GM23338 (cell line): ENCODE measurements around the gene SOD3. TPM values are rescaled to one million over a fixed set of nuclear protein-coding genes. Genes with fewer than 3 reads are reported as not detected.

ENCODE experiments used
- ATAC-seq: fragments of 200-7000 bp; cut with Tn5 transposase; 3 replicates; pipeline ENCODE4 v1.9.1; 2020
- DNase-seq: peaks from one replicate; pipeline ENCODE4 v3.0.0-alpha.2; 2015; ENCODE audit warnings: low spot score
- H2AFZ ChIP-seq: fragments of 200-600 bp; sonication (generic); 2 replicates; pipeline ENCODE4 v1.8.0; 2016; ENCODE audit warnings: antibody characterized with exemption, mild to moderate bottlenecking, moderate library complexity
- H3F3A ChIP-seq: fragments of 200-600 bp; sonication (generic); replicated peaks from 2 replicates; pipeline ENCODE4 v1.8.0; 2017; ENCODE audit warnings: antibody characterized with exemption, mixed run types, low read depth
- H3K27ac ChIP-seq: fragments of 200-600 bp; sonication (generic); 2 replicates; pipeline ENCODE4 v1.6.1; 2016; ENCODE audit warnings: low read depth
- H3K27me3 ChIP-seq: fragments of 200-600 bp; sonication (generic); 2 replicates; pipeline ENCODE4 v1.8.0; 2016; ENCODE audit warnings: mild to moderate bottlenecking, mixed run types, moderate library complexity; ENCODE audit not compliant: insufficient read depth
- H3K36me3 ChIP-seq: fragments of 200-600 bp; sonication (generic); 2 replicates; pipeline ENCODE4 v1.8.0; 2016; ENCODE audit warnings: mild to moderate bottlenecking; ENCODE audit not compliant: insufficient read depth
- H3K4me1 ChIP-seq: fragments of 200-600 bp; sonication (generic); 2 replicates; pipeline ENCODE4 v1.8.0; 2016; ENCODE audit warnings: mild to moderate bottlenecking, moderate library complexity; ENCODE audit not compliant: insufficient read depth
- H3K4me2 ChIP-seq: fragments of 200-600 bp; sonication (generic); 2 replicates; pipeline ENCODE4 v1.7.1; 2017; ENCODE audit warnings: mixed run types
- H3K4me3 ChIP-seq: fragments of 200-600 bp; sonication (generic); 2 replicates; pipeline ENCODE4 v1.6.1; 2016; ENCODE audit warnings: mixed run types
- H3K79me2 ChIP-seq: fragments of 200-600 bp; sonication (generic); replicated peaks from 2 replicates; pipeline ENCODE4 v1.8.0; 2017; ENCODE audit warnings: mild to moderate bottlenecking; ENCODE audit not compliant: insufficient read depth
- H3K9me2 ChIP-seq: fragments of 200-600 bp; sonication (generic); 2 replicates; pipeline ENCODE4 v1.8.0; 2017; ENCODE audit not compliant: insufficient read depth
- H4K20me1 ChIP-seq: fragments of 200-600 bp; sonication (generic); replicated peaks from 2 replicates; pipeline ENCODE4 v1.8.0; 2017; ENCODE audit warnings: mild to moderate bottlenecking; ENCODE audit not compliant: insufficient read depth
- H3K27ac Mint-ChIP-seq: 2 replicates; pipeline ENCODE4 v1.8.0; 2020; ENCODE audit warnings: inconsistent platforms, mild to moderate bottlenecking, moderate library complexity, mixed read lengths
- H3K27me3 Mint-ChIP-seq: 3 replicates; pipeline ENCODE4 v1.8.0; 2022; ENCODE audit warnings: low read depth, mild to moderate bottlenecking, moderate library complexity, mixed read lengths, inconsistent platforms; ENCODE audit not compliant: insufficient read depth, poor library complexity
- H3K36me3 Mint-ChIP-seq: 3 replicates; pipeline ENCODE4 v1.8.0; 2021; ENCODE audit warnings: low read depth, mild to moderate bottlenecking, inconsistent platforms, moderate library complexity, mixed read lengths
- H3K4me1 Mint-ChIP-seq: 3 replicates; pipeline ENCODE4 v1.8.0; 2020; ENCODE audit warnings: mild to moderate bottlenecking, inconsistent platforms, mixed read lengths
- H3K4me3 Mint-ChIP-seq: 3 replicates; pipeline ENCODE4 v1.8.0; 2021; ENCODE audit warnings: moderate library complexity, mild to moderate bottlenecking, inconsistent platforms, mixed read lengths
- H3K9me3 Mint-ChIP-seq: 3 replicates; pipeline ENCODE4 v1.8.0; 2020; ENCODE audit warnings: moderate library complexity, mild to moderate bottlenecking, inconsistent platforms, mixed read lengths
- CREB1 ChIP-seq: fragments of 250-450 bp; sonication (Bioruptor Pico); IDR thresholded peaks from 2 replicates; pipeline ENCODE4 v1.5.0; 2020; ENCODE audit warnings: low read depth, mild to moderate bottlenecking, moderate library complexity
- EZH2 ChIP-seq: fragments of 200-600 bp; sonication (generic); IDR thresholded peaks from one replicate; pipeline ENCODE4 v1.8.0; 2017; ENCODE audit warnings: antibody characterized with exemption, mild to moderate bottlenecking, low read depth; ENCODE audit not compliant: unreplicated experiment
- EZH2phosphoT487 ChIP-seq: fragments of 200-600 bp; sonication (generic); IDR thresholded peaks from one replicate; pipeline ENCODE4 v1.8.1; 2018; ENCODE audit warnings: antibody characterized with exemption; ENCODE audit not compliant: unreplicated experiment
- JUNB ChIP-seq: IDR thresholded peaks from one replicate; pipeline ENCODE4 v1.6.1; 2016; ENCODE audit warnings: antibody characterized with exemption; ENCODE audit not compliant: unreplicated experiment
- NANOG ChIP-seq: IDR thresholded peaks from 2 replicates; pipeline ENCODE4 v1.6.1; 2016; ENCODE audit warnings: antibody characterized with exemption, borderline replicate concordance
- POLR2AphosphoS5 ChIP-seq: IDR thresholded peaks from 2 replicates; pipeline ENCODE4 v1.6.1; 2016; ENCODE audit warnings: antibody characterized with exemption, low read depth
- STAT1 ChIP-seq: IDR thresholded peaks from one replicate; pipeline ENCODE4 v1.6.1; 2016; ENCODE audit warnings: antibody characterized with exemption; ENCODE audit not compliant: unreplicated experiment
- ZNF331 ChIP-seq: fragments of 250-450 bp; sonication (Bioruptor Pico); IDR thresholded peaks from 2 replicates; pipeline ENCODE4 v1.5.0; 2020; ENCODE audit warnings: low read depth, mild to moderate bottlenecking, moderate library complexity
- polyA plus RNA-seq: library from polyadenylated mRNA; unstranded; fragments of >200 nt; fragmentation: Nextera tagmentation; extraction: Ambion mirVana; gene quantifications from 2 replicates; pipeline ENCODE4 v1.2.1, GENCODE V29; 2016
- total RNA-seq: library from RNA; depleted of rRNA; stranded (reverse); fragments of >200 nt; shearing (Covaris generic); gene quantifications from 2 replicates; pipeline ENCODE4 v1.2.3, GENCODE V29; 2014
- TF ChIP-seq, protein P1 (sequence below): fragments of 250-450 bp; sonication (Bioruptor Pico); IDR thresholded peaks from 2 replicates; pipeline ENCODE4 v1.5.0; 2020; ENCODE audit warnings: mild to moderate bottlenecking, moderate library complexity
- TF ChIP-seq, protein P2 (sequence below): IDR thresholded peaks from 2 replicates; pipeline ENCODE4 v1.6.1; 2016; ENCODE audit warnings: antibody characterized with exemption
- TF ChIP-seq, protein P3 (sequence below), 2 experiments: fragments of 200-600 bp in 1 of 2; sonication (generic) in 1 of 2; conservative IDR thresholded peaks; 2 replicates each; pipeline versions ENCODE4 v1.5.1 to v1.6.1; 2016 to 2017; ENCODE audit warnings: antibody characterized with exemption in 2 of 2, low read depth in 2 of 2, mild to moderate bottlenecking in 2 of 2, moderate library complexity in 1 of 2

SOD3 gene
- total and polyA plus RNA-seq, 2 experiments from 2014 or later = 7.5 to 11.8 TPM

DNA sequence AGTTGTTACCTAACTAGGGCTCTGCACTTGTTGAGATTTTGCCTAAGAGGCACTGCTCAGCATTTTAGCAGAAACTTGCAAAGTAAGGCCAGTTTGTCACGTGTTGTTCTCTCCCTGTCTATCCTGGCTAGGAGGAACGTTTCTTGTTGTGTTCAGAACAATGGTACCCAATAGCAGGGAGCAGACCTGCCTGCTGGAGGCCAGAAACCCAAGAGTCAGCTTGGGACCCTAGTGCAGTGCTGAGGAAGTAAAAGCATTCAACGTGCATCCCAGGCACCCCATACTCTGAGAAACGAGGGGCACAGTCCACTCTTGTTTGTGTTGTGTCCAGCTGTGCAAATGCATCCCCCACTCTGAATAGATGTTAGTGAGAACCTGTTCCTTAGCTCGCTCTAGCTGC, 42.4 kb downstream of the SOD3 start (continued):
- TF ChIP-seq, protein P1, sequence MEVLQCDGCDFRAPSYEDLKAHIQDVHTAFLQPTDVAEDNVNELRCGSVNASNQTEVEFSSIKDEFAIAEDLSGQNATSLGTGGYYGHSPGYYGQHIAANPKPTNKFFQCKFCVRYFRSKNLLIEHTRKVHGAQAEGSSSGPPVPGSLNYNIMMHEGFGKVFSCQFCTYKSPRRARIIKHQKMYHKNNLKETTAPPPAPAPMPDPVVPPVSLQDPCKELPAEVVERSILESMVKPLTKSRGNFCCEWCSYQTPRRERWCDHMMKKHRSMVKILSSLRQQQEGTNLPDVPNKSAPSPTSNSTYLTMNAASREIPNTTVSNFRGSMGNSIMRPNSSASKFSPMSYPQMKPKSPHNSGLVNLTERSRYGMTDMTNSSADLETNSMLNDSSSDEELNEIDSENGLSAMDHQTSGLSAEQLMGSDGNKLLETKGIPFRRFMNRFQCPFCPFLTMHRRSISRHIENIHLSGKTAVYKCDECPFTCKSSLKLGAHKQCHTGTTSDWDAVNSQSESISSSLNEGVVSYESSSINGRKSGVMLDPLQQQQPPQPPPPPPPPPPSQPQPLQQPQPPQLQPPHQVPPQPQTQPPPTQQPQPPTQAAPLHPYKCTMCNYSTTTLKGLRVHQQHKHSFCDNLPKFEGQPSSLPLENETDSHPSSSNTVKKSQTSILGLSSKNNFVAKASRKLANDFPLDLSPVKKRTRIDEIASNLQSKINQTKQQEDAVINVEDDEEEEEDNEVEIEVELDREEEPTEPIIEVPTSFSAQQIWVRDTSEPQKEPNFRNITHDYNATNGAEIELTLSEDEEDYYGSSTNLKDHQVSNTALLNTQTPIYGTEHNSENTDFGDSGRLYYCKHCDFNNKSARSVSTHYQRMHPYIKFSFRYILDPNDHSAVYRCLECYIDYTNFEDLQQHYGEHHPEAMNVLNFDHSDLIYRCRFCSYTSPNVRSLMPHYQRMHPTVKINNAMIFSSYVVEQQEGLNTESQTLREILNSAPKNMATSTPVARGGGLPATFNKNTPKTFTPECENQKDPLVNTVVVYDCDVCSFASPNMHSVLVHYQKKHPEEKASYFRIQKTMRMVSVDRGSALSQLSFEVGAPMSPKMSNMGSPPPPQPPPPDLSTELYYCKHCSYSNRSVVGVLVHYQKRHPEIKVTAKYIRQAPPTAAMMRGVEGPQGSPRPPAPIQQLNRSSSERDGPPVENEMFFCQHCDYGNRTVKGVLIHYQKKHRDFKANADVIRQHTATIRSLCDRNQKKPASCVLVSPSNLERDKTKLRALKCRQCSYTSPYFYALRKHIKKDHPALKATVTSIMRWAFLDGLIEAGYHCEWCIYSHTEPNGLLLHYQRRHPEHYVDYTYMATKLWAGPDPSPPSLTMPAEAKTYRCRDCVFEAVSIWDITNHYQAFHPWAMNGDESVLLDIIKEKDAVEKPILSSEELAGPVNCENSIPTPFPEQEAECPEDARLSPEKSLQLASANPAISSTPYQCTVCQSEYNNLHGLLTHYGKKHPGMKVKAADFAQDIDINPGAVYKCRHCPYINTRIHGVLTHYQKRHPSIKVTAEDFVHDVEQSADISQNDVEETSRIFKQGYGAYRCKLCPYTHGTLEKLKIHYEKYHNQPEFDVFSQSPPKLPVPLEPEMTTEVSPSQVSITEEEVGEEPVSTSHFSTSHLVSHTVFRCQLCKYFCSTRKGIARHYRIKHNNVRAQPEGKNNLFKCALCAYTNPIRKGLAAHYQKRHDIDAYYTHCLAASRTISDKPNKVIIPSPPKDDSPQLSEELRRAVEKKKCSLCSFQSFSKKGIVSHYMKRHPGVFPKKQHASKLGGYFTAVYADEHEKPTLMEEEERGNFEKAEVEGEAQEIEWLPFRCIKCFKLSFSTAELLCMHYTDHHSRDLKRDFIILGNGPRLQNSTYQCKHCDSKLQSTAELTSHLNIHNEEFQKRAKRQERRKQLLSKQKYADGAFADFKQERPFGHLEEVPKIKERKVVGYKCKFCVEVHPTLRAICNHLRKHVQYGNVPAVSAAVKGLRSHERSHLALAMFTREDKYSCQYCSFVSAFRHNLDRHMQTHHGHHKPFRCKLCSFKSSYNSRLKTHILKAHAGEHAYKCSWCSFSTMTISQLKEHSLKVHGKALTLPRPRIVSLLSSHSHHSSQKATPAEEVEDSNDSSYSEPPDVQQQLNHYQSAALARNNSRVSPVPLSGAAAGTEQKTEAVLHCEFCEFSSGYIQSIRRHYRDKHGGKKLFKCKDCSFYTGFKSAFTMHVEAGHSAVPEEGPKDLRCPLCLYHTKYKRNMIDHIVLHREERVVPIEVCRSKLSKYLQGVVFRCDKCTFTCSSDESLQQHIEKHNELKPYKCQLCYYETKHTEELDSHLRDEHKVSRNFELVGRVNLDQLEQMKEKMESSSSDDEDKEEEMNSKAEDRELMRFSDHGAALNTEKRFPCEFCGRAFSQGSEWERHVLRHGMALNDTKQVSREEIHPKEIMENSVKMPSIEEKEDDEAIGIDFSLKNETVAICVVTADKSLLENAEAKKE (CRISPR knock-in tag) = no peak

DNA sequence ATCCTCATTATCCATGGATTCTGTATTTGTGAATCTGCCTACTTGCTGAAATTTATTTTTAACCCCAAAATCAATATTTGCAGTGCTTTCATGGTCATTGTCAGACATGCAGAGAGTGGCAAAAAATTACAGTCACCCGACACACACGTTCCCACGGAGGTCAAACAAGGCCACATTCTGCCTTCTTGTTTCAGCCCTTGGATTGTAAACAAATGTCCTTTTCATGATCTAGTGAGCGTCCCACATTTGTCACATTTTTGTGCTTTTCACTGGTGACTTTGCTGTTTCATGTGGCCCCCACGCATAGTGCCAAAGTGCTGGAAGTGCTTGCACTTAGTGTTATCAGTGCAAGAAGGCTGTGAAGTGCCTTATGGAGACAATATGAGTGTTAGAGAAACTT, 45.0 kb downstream of the SOD3 start:
- Histone ChIP-seq H3K36me3 (no peaks in the 10 kb centered on the region), H3F3A (no peaks in the 10 kb centered on the region), H2AFZ (no peak overlapping the region), H3K4me2 (no peak overlapping the region), H3K27ac (no peak overlapping the region), H4K20me1 (no peaks in the 10 kb centered on the region), H3K27me3 (no peaks in the 10 kb centered on the region), H3K9me2 (no peaks in the 10 kb centered on the region), H3K4me1 (no peaks in the 10 kb centered on the region), H3K4me3 (no peak overlapping the region), H3K79me2 (no peaks in the 10 kb centered on the region)
- H3K27me3 Mint-ChIP-seq = no peaks in the 10 kb centered on the region
- no peak overlapping the region for H3K4me3 Mint-ChIP-seq
- DNase-seq (no peak), ATAC-seq (no peak)
- no peaks in the 10 kb centered on the region for H3K4me1 Mint-ChIP-seq
- H3K36me3 Mint-ChIP-seq = no peaks in the 10 kb centered on the region
- no peaks in the 10 kb centered on the region for H3K9me3 Mint-ChIP-seq
- H3K27ac Mint-ChIP-seq = no peak overlapping the region
- TF ChIP-seq JUNB = no peak
- TF ChIP-seq CREB1 (CRISPR knock-in tag) = no peak
- no peak for TF ChIP-seq NANOG
- no peak for TF ChIP-seq STAT1
- TF ChIP-seq EZH2 = no peak
- TF ChIP-seq EZH2phosphoT487 = no peak
- TF ChIP-seq ZNF331 (CRISPR knock-in tag) = no peak
- no peak for TF ChIP-seq POLR2AphosphoS5
- TF ChIP-seq, protein P2, sequence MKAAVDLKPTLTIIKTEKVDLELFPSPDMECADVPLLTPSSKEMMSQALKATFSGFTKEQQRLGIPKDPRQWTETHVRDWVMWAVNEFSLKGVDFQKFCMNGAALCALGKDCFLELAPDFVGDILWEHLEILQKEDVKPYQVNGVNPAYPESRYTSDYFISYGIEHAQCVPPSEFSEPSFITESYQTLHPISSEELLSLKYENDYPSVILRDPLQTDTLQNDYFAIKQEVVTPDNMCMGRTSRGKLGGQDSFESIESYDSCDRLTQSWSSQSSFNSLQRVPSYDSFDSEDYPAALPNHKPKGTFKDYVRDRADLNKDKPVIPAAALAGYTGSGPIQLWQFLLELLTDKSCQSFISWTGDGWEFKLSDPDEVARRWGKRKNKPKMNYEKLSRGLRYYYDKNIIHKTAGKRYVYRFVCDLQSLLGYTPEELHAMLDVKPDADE = no peak
- TF ChIP-seq, protein P3, sequence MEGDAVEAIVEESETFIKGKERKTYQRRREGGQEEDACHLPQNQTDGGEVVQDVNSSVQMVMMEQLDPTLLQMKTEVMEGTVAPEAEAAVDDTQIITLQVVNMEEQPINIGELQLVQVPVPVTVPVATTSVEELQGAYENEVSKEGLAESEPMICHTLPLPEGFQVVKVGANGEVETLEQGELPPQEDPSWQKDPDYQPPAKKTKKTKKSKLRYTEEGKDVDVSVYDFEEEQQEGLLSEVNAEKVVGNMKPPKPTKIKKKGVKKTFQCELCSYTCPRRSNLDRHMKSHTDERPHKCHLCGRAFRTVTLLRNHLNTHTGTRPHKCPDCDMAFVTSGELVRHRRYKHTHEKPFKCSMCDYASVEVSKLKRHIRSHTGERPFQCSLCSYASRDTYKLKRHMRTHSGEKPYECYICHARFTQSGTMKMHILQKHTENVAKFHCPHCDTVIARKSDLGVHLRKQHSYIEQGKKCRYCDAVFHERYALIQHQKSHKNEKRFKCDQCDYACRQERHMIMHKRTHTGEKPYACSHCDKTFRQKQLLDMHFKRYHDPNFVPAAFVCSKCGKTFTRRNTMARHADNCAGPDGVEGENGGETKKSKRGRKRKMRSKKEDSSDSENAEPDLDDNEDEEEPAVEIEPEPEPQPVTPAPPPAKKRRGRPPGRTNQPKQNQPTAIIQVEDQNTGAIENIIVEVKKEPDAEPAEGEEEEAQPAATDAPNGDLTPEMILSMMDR (conservative IDR thresholded peaks at IDR 0.05; ENCODE audit: low read depth in 2 of 2) = no peak
